PC-3 (cell line): ENCODE data around the gene TTC33.

Experiments used
- CTCF ChIP-seq: fragments of 300-600 bp; sonication (generic); conservative IDR thresholded peaks from 2 replicates; pipeline ENCODE4 v1.5.1; 2017; ENCODE audit warnings: antibody characterized with exemption, low read depth, mild to moderate bottlenecking, low read length
- EZH2 ChIP-seq: fragments of 300-600 bp; sonication (generic); IDR thresholded peaks from one replicate; pipeline ENCODE4 v1.6.1; 2017; ENCODE audit warnings: antibody characterized with exemption, mild to moderate bottlenecking, low read length; ENCODE audit not compliant: unreplicated experiment

DNA sequence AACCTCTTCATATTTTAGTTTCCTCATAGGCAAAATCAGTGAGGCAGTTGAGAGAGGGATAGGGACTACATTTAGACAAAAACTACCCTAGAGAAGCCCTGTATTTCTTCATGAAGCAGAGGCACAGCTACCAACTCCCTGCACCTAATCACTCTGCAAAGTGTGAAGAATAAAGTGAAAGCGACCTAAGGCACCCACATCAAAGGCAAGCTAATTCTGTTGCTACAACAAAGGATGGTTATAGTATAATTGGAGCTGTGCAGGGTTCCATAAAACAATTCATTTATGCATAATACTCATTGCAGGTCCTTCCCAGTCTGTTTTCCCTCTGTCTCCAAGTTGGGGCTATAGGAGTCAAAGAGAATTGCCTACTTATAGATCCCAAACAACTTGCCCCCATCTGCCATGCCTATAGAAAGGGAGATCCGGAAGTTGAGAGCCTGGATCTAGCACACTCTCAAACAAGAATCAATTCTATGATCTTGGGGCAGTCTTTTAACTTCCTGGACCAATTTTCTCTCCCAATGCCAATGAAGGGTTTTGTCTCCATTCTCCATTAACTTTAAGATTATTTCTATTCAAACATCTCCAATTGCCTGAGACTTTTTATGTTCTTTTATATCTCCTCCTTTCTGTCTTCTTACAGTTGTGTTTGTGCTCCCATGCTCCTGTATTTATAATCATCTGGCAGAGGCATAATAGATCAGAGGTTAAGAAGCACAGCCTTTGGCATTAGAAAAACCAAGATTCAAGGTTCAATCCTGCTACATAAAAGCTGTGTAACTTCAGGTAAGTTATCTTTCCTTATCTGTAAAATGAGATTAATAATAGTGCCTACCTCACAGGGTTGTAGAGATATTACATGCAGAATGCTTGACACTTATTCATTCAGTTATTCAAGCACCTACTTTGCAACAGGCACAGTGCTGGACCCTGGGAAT lies 132.0 kb downstream of the TTC33 start:
- TF ChIP-seq EZH2 (no peak), CTCF (no peak)
